HCEC 1CT (cell line): Measurements from ENCODE around the gene FST.

ENCODE experiments used
- DNase-seq: peaks from one replicate; pipeline ENCODE4 v3.0.0-alpha.2; 2017

FST gene

DNA sequence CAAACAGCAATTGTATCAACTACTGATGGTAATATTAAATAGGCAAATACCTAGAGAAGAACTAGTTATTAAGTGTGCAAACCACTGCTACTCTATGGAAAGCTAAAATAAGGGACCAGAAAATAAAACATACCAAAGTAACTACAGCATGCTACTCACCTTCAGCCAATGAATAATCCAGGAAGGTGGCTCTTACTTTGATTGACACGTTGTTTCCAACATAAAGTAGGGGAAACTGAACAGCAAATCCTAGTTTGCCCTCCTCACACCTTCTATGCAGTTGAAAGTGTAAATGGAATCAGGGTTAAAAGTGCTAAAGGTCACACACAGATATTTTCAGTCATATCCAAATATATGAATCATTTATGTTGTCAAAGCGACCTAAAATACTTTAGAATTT lies 5.1 kb upstream of the FST start:
- DNase-seq, result no peak

GRCh38 chr5:53476019-53476418 lies 4.4 kb upstream of the FST start:
- DNase-seq, result no peak

GRCh38 chr5:53476531-53477480 lies 3.6 kb upstream of the FST start:
- DNase-seq, result no peak

GRCh38 chr5:53478411-53479044 lies 1.9 kb upstream of the FST start:
- DNase-seq, result peak; percentile 63

DNA sequence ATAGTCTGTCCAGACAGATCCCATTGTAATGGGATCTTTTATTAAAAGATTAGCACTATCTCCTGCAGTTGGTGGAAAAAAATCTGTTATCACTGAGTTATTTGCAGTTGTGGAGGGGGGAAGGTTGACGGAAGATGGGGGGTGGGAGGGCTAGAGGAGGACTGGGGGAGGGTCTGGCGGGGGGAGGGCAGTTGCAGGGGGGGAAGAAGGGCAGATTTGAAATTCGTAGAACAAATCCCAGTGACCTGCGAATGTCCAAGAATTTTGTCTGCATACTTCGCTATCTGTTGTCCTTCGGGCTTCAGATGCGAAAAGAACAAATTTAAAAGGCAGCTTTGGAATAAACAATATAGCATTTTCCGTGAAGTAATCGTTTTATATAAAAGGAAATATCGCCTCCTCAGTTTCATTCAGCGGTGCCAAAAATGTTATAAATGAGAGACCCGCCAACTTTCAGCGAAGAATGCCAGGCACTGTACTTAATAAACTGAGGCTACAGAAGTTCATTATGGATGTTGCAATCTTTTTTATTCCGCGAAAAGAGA lies 1.3 kb upstream of the FST start:
- no peak for DNase-seq

GRCh38 chr5:53479590-53480415 lies 626 bp upstream of the FST start:
- DNase-seq, result peak; percentile 51

GRCh38 chr5:53481159-53481886 lies 894 bp downstream of the FST start:
- no peak for DNase-seq

DNA sequence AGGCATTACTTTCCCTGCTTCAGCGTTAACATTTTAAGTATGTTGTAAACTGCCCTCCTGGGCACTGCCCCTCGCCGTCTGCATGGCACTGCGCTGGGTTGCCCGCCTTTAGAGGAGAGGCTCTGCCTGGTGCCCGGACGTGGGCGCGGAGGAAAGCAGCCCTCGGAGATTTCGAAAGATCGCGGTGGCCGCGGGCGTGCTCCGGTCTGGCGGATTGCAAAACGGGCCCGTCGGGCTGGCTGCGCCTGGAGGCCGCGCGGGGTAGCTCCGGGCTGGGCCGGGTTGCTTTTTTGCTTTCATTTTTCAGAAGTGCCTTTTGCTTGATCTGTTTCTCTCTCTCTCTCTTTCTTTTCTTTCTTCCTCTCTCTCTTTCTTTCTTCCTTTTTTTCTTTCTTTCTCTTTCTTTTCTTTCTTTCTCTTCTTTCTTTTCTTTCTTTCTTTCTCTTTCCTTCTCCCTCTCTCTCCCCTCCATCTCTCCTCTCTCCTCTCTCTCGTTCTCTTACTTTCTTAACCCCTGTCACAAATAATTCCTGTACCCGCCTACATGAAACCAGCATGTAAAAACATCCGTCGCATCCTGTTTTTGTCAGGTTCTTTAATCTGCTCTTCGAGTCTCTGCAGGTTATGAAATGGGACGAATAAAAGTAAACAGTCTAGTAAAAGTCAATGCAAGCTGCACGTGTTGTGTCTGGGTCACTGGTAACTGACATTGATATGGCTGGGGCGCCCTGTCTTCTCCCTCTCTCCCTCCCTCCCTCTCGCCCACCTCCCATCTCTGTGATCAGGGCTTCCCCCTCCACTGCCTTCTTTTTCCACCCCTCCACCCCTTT lies 1.7 kb downstream of the FST start:
- peak; percentile 79 for DNase-seq

DNA sequence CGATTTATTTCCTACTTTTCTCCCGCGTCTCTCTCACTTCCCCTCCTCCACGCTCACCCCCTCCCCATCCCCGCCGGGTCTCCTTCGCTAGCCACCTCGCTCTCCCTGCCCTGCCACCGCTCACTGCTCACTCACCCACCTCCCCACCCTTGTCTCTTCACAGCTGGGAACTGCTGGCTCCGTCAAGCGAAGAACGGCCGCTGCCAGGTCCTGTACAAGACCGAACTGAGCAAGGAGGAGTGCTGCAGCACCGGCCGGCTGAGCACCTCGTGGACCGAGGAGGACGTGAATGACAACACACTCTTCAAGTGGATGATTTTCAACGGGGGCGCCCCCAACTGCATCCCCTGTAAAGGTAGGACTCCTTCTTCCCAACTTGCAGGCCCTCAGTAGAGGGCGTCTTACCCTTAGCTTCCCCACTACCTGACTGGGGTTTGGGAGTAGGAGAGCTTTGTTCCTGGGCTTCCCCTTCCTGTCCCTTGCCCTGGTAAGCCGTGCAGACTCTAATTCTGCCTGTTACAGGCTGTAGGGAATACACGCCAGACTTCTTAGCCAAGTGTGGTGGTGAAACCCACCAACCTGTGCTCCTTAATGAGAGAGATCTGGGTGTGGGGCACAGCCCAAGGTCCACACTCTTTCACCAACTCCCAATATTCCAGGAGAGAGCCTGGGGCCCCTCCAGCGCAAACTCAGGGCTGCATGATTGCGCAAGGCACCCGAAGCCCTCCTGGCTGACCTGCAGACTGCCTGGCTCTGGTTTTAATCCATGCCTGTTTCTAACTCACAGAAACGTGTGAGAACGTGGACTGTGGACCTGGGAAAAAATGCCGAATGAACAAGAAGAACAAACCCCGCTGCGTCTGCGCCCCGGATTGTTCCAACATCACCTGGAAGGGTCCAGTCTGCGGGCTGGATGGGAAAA lies 2.5 kb downstream of the FST start:
- peak; percentile 28 for DNase-seq

GRCh38 chr5:53487436-53487835 lies 7.0 kb downstream of the FST start:
- DNase-seq, result no peak

DNA sequence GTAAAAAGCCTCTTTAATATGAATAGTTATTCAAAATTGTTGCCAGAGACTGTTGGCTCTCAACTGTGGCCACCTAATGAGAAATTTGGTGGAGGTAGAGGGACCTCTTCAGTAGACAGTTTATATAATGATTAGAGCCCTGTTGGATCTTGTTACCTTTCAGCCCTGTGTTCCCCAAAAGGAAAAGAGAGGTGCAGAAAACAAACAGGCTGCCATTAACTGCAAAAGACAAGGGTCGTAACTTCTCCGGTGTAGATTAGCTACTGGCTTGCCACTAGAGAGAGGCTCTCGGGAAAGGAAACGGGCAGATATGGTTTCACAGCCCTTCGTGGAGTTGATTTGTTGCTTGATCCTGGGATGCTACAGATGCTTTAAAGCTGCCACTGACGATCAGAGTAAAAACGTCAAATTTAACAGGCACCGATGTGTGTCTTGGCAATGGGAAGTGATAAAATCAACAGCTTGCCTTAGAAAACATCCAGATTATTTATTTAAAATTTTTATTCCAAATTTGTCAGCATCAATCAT lies 7.8 kb downstream of the FST start:
- no peak for DNase-seq

DNA sequence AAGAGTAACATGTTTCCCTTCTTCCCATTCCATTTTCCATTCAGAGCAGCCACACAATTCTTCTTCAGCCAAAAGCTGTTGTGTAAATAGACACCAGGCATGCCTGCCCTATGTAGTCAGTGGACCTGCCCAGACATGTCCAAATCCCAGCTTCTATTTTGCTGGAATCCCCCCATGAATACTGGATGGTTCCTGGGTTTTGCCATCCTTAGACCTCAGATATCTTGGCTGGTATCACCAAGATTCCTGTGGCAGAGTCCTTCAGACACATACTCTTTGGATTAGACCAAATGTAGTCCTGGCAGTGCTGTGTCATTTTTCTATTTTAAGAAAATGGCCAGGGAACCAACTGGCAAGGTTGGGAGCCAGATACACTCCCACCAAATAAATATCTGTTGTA lies 10.3 kb downstream of the FST start:
- DNase-seq, result no peak

DNA sequence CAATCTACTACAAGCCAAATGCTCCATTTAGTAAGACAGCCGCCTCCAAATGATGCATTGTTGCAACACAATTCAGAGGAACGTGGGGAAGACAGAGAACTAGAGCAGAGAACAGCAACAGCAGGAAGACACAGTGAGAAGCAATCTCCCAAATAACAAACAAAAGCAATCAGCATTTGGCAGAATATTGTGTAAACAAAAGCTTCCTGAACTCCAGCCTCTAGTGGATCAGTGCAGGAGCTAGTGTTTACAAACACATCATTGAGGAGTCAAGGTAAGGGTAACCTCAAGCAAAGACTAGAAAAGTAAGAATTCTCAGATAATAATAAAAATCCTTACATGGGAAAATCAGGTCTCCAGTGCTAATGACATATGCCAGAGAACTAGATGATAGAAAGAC lies 20.6 kb downstream of the FST start:
- no peak for DNase-seq

- no peak for DNase-seq
Measured at GRCh38 chr5:53503562-53504218, 23.3 kb downstream of the FST start.

DNA sequence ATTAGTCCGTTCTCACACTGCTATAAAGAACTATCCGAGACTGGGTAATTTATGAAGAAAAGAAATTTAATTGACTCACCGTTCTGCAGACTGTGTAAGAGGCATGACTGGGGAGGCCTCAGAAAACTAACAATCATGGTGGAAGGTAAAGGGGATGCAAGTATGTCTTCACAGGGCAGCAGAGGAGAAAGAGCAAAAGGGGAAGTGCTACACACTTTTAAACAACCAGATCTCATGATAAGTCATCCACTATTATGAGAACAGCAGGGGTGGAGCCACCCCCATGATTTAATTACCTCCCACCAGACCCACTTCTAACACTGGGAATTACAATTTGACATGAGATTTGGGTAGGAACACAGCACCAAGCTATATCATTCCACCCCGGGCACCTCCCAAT lies 26.6 kb downstream of the FST start:
- no peak for DNase-seq

- no peak for DNase-seq
Measured at GRCh38 chr5:53508125-53508524, 27.7 kb downstream of the FST start.

- DNase-seq, result no peak
Measured at GRCh38 chr5:53512539-53512938, 32.1 kb downstream of the FST start.

- no peak for DNase-seq
Measured at GRCh38 chr5:53515988-53516387, 35.6 kb downstream of the FST start.

- no peak for DNase-seq
Measured at GRCh38 chr5:53520813-53521212, 40.4 kb downstream of the FST start.
